ENCODE measurements around the gene ARHGDIB.

The ARHGDIB gene

GRCh38 chr12:14956024-14956891 lies 5.1 kb downstream of the ARHGDIB start:
- DNase-seq (ENCODE audit: low read depth), result no peak

GRCh38 chr12:14954269-14954668 lies 7.1 kb downstream of the ARHGDIB start:
- no peak for DNase-seq (ENCODE audit: low read depth)

GRCh38 chr12:14953752-14954151 lies 7.6 kb downstream of the ARHGDIB start:
- no peak for DNase-seq (ENCODE audit: low read depth)

- no peak for DNase-seq (ENCODE audit: low read depth)
Observed at GRCh38 chr12:14952299-14952921, 9.0 kb downstream of the ARHGDIB start.

- DNase-seq (ENCODE audit: low read depth), result no peak
Observed at GRCh38 chr12:14951851-14952250, 9.6 kb downstream of the ARHGDIB start.

- DNase-seq (ENCODE audit: low read depth), result no peak
Observed at GRCh38 chr12:14950982-14951746, 10.2 kb downstream of the ARHGDIB start.

- no peak for DNase-seq (ENCODE audit: low read depth)
Observed at GRCh38 chr12:14950421-14950820, 11.0 kb downstream of the ARHGDIB start.

- no peak for DNase-seq (ENCODE audit: low read depth)
Observed at GRCh38 chr12:14949631-14950030, 11.8 kb downstream of the ARHGDIB start.

- DNase-seq (ENCODE audit: low read depth), result no peak
Observed at GRCh38 chr12:14948672-14949071, 12.7 kb downstream of the ARHGDIB start.

- DNase-seq (ENCODE audit: low read depth), result no peak
Observed at GRCh38 chr12:14946861-14947260, 14.5 kb downstream of the ARHGDIB start.

GRCh38 chr12:14946162-14946561 lies 15.2 kb downstream of the ARHGDIB start:
- DNase-seq (ENCODE audit: low read depth), result no peak

- no peak for DNase-seq (ENCODE audit: low read depth)
Observed at GRCh38 chr12:14942196-14942931, 19.0 kb downstream of the ARHGDIB start.

GRCh38 chr12:14941369-14941768 lies 20.0 kb downstream of the ARHGDIB start:
- no peak for DNase-seq (ENCODE audit: low read depth)

GRCh38 chr12:14938301-14938700 lies 23.1 kb downstream of the ARHGDIB start, which contains the start of gene ERP27:
Gene ERP27, minus strand, starts transcription at chr12:14938537. Its CDS starts 29 bp downstream, at chr12:14938508.
- no peak for DNase-seq (ENCODE audit: low read depth)

GRCh38 chr12:14937689-14938088 lies 23.7 kb downstream of the ARHGDIB start:
- no peak for DNase-seq (ENCODE audit: low read depth)

- DNase-seq (ENCODE audit: low read depth), result no peak
Observed at GRCh38 chr12:14937014-14937413, 24.4 kb downstream of the ARHGDIB start.

GRCh38 chr12:14936224-14936861 lies 25.1 kb downstream of the ARHGDIB start:
- no peak for DNase-seq (ENCODE audit: low read depth)

GRCh38 chr12:14935031-14935430 lies 26.4 kb downstream of the ARHGDIB start:
- no peak for DNase-seq (ENCODE audit: low read depth)

- DNase-seq (ENCODE audit: low read depth), result no peak
Observed at GRCh38 chr12:14934511-14934910, 26.9 kb downstream of the ARHGDIB start.

- DNase-seq (ENCODE audit: low read depth), result no peak
Observed at GRCh38 chr12:14931791-14932560, 29.4 kb downstream of the ARHGDIB start.

- no peak for DNase-seq (ENCODE audit: low read depth)
Observed at GRCh38 chr12:14931359-14931758, 30.0 kb downstream of the ARHGDIB start.

Measured in CMK (cell line).